Stimulated activated CD4-positive, alpha-beta T cell treated with anti-CD3 and anti-CD28 coated beads, Interleukin-12 subunit alpha, Interleukin-12 subunit beta, amount 100 ng/mL, for 48 hours (primary cell): ENCODE results near the gene PDE8A.
A peak's percentile ranks its signal among the peaks of the same experiment; 100 is the strongest.
"Not testable (repeated sequence)": the region's sequence is repeated elsewhere in the genome, so short reads cannot be mapped to it uniquely, and the experiment has no call there.

Experiments used
- DNase-seq, 3 donors: peaks; one replicate each; pipeline ENCODE4 v3.0.0-alpha.2; 2020; ENCODE audit warnings: low read depth in 2 of 3, low spot score in 1 of 3

The PDE8A gene

DNA sequence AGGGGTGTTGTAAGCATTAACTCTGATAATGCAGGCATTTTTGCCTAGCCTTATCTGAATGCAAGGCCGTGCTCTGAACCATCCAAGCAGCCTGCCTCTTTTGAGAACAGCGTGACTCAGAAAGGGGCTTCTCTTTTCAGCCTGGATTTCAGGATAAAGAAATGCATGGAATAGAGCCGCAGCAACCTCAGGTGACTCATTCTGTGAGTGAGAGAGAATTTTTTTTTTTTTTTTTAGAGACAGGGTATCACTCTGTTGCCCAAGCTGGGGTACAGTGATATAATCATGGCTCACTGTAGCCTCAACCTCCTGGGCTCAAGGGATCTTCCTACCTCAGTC is 20.6 kb upstream of the PDE8A start:
- no peak for DNase-seq

DNA sequence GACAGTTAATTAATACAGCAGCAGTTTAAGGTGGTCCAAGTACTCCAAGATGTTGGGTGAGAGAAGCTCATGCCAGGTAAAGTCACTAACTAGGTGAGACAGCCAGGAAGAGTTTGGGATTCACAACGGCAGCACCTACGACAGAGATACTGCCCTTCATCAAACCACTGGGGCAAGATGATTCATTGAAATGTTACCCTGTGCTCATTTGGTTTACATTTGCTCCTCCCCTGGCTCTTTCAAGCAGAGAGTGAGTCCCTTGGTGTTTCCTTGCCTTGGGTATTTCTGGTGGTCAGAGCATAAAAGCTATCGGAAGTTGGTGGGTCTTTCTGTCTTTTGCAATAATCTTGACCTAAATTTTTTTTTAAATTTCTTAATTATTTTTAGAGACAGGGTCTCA is 19.9 kb upstream of the PDE8A start:
- DNase-seq: no peak

DNA sequence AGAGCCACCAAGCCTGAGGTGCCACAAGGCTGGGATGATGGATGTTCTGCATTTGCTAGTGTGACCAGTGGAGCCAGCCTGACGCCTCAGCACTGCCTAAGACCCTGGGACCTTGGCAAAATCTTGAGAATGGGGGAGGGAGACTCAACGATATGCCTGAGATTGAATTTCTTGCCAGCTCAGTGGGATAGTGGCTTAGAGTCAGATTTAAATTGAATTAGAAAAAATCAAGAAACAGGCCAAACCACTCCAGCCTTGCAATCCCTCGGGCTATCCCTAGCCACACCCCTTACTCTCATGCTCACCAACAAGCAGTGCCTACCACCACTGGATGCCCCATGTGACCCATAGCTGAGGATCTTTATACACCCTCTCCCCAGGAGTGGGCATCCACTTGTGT is 18.7 kb upstream of the PDE8A start:
- DNase-seq: no peak

DNA sequence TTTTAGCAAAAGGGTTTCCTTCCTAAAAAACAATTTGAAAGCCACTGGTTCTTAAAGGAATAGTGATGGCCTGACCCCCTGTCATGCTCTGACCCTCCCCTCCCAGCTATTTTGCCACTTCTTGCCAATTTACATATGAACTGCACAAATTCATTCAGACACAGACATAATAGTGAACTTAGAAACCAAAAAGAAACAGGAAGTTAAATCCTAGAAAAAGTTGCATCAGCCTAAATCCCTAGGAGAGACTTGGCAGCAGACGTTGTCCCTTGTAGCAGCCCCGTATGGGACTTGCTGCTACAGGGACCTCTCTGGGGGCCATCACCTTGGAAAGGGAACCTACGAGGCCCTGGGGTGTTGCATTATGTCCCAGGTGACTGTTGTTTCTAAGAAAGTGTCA is 14.3 kb upstream of the PDE8A start:
- DNase-seq: no peak

DNA sequence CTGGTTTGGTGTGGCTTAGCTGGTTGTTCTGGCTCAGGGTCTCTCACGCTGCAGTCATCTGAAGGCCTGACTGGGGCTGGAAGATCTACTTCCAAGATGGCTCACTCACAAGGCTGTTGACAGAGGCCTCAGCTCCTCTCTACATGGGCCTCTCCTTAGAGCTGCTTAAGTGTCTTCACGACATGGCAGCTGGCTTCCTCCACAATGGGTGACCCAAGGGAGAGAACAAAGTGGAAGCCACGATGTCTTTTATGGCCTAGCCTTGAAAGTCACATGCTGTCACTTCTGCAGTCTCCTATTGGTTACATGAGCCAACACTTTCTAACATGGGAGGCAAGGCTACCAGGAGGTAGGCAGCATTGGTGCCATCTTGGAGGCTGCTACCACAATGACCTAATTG is 13.4 kb upstream of the PDE8A start:
- no peak for DNase-seq

DNA sequence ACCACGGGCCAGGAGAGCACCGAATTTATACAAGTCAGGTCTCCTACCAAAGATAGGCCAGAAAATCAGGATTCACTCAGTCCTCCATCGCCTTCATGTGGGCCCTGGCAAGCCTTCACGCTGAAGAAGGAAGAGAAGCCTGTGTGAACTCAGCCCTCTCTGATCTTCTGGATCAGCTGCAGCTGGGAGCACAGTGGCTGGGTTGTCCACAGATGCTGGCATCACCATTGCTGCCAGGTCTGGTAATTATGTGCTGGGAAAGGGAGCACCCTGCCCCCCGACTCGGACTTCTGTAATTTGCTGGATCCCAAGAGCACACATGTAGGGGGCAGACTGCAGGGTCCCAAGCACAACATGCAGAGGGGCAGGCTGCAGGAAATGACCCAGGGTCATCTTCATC is 12.4 kb upstream of the PDE8A start:
- DNase-seq: no peak

DNA sequence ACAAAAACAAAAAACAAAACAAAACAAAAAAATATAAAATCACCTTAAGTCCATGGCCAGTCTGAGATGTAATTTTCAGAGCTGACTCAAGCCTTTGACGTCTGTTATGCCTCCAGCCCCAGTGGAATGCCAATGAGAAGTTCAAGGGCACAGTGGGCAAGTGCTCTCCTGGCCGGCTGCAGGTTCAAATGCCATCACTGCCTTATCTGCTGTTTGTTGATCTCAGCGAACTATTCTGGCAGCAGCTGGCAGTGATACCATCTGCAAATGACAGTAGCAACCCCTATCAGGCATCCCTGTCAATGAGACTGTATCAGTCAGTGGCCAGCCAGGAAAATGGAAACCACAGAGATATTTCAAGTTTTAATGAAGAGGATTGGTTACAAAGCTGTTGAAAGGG is 10.8 kb upstream of the PDE8A start:
- DNase-seq: no peak

DNA sequence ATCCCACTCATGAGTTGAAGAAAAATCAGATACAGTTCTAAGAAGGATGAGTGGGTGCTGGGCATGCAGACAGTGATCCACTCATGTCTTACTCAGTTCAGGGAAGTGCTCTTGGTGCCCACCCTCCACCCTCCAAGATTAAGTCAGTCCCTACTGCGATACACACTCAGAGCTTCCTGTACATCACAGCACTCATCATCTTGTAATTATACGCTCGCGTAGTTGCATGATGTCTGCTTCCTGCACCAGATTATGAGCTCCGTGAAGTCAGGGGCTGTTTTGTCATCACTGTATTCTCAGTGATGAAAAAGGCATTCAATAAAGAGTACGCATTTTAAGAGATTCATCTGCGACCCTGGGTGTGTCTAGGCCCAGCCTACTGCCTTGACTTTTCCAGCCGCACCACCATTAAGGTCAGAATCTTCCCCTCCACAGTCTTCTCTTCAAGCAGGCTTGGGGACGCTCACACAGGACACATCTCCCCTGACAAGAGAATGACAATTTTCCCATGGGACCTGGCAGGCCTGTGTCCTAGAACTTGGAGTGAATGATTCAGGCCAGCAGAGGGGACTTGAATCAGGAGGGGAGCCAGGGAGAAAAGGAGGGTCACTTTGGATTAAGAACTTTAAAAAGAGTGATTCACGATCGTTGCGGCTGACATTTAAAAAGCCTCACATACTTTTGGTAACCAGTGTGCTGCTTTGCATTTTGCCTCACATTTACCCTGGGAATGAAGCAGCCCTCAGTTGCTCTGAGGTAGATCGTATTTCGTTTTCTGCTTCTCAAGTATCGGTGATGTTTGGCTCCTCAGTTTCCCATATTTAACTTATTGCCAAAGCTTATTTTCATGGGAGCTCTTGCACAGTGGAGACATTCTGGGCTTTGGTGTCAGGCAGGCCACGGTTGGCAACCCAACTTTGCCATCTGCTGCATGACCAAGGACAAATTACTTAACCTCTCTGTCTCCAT is 7.9 kb upstream of the PDE8A start:
- DNase-seq: no peak

DNA sequence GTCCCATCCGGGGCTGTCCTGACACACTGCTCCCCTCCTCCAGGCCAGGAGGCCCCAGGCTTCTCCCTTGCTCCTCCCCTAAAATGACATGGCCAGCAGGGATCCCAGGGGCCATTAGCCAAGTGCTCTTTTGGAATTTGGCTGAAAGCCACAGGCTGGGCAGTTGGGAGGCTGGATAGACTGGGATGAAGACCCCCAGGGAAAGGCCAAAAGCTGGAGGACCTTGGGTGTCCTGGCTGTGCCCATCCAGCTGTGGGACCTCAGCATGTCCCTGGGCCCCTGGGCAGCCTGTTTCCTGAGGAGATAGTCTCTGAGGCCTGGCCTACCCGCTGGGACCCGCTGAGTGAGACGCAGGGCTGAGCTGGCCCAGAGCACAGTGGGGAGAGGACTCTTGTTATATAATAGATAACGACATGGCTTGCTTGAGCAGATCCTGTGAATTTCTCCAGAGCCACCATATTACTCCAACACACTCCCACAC is 5.7 kb upstream of the PDE8A start:
- DNase-seq: no peak

DNA sequence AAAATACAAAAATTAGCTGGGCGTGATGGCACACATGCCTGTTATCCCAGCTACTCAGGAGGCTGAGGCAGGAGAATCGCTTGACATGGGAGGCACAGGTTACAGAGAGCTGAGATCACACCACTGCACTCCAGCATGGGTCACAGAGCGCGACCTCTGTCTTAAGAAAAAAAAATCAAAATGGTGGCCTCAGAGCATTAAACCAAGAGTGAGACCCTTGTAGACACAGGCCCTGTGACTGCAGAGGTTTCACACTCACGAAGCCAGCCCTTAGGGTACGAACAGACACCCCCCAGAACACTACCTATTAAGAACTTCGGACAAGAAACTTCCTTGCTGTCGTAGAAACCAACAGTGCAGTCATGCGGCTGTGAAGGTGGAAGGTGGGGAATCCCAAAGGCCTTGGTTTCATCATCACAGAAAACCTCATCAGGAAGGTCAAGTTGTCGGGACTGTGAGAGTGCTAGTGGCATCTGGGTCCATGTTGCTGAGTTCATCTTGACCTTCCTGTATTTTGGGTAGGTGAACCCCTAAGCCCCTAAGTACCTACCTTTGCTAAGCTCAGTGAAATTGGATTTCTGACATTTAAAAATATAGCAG is 4.8 kb upstream of the PDE8A start:
- no peak for DNase-seq

DNA sequence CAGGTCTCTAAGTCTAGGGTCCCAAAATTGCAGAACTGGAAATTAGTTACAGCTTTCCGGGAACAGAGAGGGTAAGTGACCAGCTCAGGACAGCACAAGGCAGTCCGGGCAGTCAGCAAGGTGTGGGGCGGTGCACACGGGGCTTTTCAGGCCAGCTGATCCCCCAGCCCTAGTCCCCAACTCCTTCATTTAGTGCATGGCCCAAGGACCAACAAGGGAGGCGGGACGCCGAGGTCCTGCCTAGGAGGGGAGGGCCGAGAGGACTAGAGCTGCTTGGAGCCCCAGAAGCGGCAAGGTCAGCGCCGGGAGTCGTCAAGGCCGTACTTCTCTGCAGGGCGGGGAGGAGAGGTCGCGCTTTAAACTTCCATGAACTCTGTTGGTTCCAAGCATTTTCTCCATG is 2.0 kb upstream of the PDE8A start:
- no peak for DNase-seq

DNA sequence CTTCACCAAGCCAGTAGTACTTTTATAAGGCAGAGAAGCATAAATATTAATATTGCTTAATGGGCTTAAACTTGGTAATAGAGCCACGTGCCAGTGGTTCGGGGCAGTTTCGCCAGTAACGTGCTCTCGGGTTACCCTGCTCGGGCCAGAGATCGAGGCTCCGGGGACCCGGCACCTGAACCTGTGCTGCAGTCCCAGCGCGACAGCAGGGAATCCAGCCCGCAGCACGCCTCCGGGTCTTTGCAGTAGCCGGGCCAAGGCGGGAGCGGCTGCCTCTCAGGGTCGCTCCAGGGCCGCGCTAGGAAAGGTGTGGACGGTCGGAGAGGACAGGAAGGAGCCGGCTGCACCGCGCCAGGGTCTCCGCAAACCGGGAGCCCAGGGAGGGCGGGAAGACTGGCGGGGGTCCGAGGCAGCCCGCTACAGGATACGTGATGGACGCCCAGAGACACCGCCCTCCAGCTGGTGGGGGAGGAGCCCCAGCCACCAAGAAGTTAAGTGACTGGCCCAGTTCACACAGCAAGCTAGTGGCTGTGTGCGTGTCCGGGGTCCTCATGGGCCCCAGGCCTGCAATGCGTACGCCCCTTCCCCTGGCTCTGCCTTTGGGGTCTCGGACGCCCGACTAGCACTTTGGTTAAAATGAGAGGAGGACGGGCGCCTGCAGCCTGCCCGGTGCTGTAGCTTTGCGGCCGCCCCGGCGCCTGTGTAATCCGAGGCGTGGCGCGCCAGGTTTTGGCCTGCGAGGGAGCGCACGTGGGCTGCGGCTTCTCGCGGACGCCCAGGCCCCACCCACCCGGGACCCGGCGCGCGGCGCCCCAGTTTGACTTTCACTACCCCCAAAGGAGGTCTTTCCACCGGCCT is 1.2 kb upstream of the PDE8A start:
- peak; percentile 69 to 82 (median 74) for DNase-seq

DNA sequence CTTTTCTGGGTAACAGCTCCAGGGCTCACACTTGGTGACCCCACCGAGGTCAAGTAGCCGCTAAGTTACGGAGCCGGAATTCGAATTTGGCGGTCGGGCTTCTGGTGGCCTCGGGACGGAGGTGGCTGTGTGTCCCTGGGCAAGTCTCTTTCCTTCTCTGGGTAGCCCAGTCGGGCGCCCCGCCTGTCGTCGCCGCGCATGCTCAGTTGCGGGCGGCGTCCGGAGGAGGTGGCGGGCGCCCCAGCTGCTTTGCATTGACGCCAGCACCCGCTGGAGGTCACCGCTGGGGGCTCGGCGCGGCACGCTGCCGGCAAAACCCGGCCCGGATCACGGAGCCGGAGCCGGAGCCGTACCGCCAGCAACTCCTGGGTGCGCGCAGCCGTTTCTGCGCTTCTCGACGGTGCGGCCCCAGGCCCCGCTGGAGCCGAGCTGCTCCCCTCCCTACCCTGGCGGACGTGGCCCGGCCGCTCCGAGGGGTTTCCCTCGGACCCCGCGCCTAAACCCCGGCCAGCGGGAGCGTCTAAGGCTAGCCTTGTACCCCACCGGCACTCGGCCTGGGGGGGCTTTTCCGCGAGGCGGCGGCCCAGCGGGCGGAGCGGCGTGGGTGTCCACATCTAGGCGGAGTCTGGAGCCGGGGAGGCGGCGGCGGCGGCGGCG is 474 bp upstream of the PDE8A start:
- DNase-seq: peak; percentile 86 to 94 (median 93)

DNA sequence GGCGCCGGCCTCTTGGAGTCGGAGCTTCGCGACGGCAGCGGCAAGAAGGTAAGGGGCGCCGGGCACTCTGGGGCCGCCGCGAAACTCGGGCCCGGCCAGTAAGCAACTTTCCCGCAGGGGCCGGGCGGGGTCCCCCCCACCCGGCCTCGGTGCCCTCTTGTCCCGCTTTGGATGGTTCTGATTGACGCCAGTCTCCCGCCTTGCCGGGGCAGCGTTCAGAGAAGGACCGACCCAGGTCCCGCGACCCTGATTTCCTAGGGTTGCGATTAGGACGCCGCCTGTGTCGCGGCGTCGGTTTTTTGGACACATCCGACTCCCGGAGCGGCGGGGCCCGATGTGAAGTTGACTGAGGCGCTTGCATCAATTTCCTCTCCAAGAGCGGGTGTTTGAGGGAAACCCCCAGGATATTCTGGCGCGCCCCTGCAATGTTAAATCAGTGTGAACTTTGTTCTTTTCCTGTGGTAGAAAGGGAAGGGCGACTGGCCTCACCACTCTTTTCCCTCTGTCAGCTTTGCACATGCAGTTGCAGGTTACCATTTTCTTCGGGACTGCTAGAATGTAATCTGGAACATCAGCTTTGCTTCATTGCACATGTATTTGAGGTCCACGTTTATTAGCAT is 755 bp downstream of the PDE8A start:
- DNase-seq: peak; percentile 24 to 41 (median 37)

DNA sequence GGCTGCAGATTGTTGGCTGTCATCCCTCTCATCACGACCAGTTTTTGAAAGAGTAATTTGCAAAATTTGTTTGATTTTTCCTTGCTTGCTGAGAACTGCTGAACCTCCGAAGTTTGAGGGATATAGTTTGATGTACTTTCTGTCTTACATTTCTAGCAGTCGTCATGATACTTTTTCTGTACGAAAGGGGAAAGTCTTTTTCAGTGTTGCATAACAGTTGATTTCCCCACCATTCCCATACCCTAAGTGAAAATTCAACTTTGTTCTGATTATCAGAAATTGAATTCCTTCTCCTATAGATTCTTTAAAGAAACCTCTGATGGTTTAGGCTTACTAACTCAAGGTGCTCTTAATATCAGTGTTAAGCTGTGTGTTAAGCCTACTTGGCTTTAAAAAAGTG is 1.6 kb downstream of the PDE8A start:
- DNase-seq: no peak

DNA sequence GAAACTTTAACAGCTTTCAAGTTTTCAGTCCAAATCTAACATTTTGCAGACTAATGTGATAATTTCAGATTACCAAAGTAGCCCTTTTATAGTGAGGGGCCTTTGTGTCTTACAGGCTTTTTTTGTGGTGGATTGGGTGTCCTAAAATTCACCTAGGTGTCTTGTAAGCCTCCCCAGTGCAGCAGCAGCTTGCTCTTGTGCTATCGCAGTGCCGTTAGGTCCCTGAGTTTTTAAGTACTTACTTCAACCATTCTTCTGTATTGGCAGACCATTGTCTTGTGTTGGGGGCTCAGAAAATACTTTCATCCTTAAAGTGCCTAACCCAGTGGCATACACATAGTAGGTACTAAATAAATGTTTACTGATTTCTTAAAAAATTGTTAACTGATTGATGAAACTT is 2.1 kb downstream of the PDE8A start:
- no peak for DNase-seq

DNA sequence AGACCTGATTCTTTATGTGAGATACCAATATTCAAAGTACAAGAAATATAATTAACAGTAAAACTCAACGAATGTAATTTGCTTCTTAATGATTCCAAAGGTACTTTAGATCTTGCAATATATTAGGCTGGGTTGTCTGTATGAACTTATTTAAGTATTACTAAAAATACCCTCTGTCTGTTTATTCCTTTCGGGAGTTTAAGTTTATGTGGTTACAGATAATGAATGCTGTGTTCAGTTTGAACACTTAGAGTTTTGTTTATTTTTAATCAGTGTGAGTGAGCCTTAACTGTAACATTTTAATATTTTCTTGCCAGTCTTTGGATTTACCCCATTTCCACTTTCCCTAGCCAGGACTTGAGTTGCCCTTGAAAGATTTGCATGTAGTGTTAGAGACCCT is 3.5 kb downstream of the PDE8A start:
- DNase-seq: no peak

DNA sequence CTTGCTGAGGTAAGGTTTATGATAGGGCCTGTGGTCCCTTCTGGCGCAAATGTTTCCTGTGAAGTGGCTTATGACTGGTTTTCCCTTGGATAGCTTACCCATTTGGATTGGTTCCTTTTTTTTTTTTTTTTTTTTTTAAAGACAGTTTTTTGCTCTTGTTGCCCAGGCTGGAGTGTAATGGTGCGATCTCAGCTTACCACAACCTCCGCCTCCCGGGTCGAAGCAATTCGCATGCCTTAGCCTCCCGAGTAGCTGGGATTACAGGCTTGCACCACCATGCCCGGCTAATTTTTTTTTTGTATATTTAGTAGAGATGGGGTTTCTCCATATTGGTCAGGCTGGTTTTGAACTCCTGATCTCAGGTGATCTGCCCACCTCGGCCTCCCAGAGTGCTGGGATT is 5.7 kb downstream of the PDE8A start:
- not testable (repeated sequence) for DNase-seq

DNA sequence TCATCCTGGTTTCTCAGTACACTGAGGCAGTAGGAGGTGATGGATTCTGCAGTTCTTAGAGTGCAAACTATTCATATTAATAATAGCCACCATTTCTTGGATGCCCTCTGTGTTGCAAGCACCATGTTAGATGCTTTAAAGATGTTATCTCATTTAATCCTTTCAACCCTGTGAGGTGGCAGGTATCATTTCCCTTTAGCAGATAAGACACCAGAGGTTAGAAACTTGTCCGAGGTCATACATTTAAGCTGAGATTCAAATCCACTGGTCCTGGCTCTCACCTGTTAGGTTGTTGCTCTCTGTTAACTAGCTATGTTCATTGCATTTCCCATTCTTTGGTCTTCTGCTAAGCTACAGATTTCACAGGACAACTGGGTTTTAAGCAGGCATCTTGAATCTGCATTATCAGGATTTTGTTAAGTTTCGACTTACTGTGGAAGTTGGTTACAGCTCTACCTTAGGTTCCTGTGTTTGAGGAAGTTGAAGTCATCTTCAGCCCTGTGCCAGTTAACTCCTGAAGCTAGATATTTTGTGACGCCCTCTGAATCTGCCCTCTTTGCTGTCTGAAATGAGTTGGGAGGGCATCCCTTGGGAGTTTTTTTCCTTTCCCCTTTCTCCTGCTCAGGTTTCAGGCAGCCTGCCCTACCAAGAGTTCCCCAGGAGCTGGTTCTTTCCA is 6.4 kb downstream of the PDE8A start:
- DNase-seq: no peak
